Right lung (tissue), 5 donors: ENCODE measurements around the gene GNA14. TPM values are rescaled to one million over a fixed set of nuclear protein-coding genes. Genes with fewer than 3 reads are reported as not detected.
"Not testable (repeated sequence)": the region's sequence is repeated elsewhere in the genome, so short reads cannot be mapped to it uniquely, and the experiment has no call there.

ENCODE experiments used
- DNase-seq, 2 donors: peaks; one replicate each; pipeline ENCODE4 v3.0.0-alpha.2; 2013
- polyA plus RNA-seq, 5 donors: library from polyadenylated mRNA; unstranded; fragments of 120-200 nt; gene quantifications; one replicate each; pipeline versions ENCODE4 v1.2.1 to v1.2.3, GENCODE V29; 2013; ENCODE audit warnings: inconsistent platforms in 1 of 5, low replicate concordance in 1 of 5; ENCODE audit not compliant: insufficient read length in 5 of 5, insufficient read depth in 1 of 5

GNA14 gene
- polyA plus RNA-seq, 5 donors: 8.4 to 13.5 (median 10.8) TPM

DNA sequence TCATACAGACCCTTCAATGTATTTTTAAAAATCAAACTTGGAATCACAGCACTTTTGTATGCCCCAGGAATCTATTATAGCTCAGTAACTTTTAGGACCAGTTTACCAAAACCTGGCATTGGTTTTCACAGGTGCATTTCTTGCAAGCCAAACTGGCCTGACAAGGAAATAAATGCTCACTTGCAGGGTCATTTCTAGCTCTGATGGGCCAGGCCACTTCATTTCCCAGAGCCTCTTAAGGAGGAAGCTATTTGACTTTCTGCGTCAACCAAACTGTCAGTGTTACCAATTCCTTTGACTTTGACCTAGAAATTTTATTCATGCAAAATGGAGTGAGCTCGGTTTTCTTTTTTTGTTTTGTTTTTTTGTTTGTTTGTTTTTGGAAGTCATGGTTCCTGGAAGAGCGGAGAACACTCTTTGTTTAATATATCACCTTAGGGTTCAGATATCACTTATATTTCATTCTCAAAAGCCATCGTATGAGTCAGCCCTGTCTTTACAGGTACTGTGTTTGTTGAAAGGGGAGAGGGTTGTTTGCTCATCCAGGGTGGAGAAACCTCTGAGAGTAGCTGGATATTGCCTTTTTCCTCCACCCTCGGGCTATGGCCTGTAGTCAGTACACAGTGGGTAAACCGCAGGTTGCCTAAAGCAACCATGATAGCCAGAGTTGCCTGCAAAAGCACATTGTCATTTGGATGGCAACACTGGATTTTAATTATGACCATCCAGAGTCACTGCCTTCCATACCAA, 58.9 kb downstream of the GNA14 start:
- DNase-seq: no peak

DNA sequence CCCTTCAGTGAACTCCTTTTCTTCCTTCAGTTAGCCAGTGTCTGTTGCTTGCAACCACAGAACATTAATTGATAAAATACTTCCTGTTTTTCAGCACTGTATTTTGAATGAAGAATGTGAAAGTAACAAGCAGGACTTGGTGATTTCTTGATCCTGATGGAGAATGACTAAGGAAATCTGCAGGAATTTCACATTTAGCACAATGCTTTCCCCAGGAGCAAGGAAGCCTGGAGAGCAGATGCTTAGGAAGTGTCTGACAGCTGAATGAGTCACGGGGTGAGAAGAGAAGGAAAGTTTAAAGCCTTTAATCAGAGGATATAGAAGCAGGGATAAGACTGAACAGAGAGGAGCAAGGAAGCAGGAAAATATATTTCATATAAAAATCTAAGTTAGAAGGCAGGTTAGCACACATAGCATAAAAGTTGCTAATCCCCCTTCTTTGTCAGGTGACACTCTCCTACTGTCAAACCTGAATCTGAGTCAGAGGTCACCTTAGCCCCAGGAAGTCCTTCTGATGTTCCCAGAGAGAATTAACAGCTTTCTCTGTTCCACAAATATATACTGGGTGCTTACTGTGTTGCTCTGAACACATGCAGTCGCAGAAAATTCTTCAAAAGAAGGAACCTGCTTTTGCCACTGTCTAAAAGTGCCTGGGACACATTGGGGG, 59.7 kb downstream of the GNA14 start:
- no peak for DNase-seq

DNA sequence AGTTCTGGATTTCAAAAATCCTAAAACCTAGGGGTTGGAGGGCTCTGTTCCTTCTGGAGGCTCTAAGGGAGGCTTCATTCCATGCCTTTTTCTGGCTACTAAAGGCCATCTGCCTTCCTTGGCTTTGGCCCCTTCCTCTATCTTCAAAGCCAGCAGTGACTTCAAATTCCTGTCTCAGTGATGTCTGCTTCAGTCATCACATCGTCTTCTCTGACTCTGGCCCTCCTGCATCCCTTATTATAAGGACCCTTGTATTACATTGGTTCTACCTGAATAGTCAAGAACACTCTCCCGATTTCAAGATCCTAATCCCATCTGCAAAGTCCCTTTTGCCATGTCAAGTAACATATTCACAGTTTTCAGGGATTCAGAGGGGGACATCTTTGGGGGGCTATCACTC, 60.3 kb downstream of the GNA14 start:
- DNase-seq: no peak

DNA sequence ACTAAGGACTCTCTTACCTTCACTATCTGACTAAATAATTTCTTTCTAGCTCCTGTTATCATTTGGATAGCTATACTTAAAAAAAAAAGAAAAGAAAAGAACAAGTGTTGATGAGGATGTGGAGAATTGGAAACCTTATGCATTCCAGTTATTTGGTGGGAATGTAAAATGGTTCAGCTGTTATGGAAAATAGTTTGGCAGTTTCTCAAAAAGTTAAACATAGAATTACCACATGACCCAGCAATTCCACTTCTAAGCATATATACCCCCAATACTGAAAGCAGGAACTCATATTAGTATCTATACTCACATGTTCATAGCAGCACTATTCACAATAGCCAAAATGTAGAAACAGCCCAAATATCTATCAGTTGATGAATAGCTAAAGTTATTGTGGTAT, 61.1 kb downstream of the GNA14 start:
- DNase-seq: no peak

DNA sequence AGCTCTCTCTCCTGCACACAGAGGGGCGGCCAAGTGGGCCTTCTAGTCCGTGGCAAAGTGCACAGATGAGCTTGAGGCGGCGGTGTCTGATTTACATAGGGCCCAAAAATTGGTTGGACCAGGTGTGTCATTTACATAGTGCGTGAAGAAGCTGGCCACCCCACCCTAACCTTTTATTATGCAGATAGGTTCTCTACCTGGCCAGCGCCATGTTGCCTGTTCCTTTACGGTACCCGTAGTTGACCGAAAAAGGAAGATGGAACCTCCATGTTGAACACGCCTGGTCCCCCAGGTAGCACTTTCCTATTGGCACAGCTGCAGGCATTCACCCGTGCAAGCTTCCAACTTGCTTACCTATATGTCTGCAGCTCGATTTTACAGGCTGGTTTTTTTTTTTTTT, 61.5 kb downstream of the GNA14 start:
- no peak for DNase-seq

DNA sequence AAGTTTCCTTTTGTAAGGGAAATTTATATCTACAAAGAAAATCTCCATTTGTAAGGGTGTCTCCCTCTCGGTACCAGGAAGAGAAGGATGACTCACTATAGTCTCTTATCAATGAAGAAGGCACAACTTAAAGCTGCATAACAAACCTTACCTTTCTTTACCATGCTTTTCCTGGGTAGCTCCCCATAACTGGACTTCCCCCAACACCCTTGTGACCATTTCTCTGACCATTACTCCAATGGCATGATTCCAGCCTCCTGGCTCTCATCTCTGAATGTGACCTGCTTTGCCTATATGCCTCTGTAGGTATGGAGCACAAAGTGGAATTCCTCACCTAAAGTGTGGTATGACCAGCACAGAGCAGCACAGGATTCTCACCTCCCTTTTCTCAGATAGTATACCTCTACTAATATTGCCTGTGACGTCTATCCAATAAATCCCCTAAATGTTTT, 62.8 kb downstream of the GNA14 start:
- DNase-seq: no peak

DNA sequence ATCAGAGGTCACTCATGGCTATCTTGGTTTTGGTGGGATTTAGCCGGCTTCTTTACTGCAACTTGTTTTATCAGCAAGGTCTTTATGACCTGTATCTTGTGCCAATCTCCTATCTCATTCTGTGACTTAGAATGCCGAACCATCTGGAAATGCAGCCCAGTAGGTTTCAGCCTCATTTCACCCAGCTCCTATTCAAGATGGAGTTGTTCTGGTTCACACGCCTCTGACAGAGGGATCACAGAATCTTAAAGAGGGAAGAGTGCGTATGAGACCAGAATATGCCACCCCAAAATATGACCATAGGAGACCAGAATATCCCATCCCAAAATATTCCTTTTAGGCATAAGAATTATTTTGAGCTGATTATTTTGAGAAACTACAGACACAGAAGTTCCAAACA, 63.2 kb downstream of the GNA14 start:
- not testable (repeated sequence) for DNase-seq

DNA sequence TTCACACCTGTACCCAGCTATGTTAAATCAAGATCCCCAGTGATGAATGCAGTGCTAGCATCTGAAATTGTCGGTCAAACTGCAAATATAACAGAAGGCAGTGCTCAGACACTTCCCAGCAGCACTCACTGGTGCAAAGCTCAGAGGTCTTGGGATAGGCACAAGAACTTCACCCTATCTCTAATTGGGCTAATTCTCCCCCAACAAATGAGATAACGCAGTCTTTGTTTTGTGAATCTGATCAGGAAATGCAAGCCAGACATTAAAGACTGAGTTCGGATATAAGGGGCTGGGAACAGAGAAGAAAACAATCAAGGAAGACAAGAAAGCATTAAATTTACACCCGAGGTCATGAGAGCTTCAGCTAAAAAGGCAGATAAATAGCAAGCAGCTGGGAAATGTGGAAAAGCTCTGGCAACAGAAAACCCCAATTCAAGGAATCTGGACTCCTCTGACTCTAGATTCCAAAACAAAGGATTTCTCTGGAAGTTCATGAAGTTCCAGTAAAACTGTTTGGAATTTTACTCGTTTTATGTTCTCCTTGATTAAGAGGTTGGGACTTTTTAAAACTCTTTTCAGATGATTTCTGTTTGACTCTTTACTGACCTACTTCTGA, 65.1 kb downstream of the GNA14 start:
- DNase-seq: no peak

DNA sequence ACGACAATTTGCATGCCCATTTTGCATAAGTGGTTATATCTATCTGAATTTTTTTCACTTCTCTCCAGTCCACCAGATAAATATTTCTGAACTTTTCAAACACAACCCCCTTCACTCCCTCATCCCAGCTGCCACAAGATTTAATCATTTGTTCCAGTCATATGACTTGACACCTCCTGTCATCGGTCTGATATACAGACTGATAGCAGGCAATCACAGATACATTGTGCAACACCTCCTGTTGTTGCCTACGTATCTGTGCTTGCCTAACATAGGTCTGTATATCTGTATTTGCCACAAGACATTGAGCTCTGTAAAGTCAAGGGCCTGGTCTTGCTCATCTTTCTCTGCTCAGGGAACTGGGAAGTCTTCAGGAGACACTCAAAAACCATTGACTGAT, 65.6 kb downstream of the GNA14 start:
- DNase-seq: no peak

DNA sequence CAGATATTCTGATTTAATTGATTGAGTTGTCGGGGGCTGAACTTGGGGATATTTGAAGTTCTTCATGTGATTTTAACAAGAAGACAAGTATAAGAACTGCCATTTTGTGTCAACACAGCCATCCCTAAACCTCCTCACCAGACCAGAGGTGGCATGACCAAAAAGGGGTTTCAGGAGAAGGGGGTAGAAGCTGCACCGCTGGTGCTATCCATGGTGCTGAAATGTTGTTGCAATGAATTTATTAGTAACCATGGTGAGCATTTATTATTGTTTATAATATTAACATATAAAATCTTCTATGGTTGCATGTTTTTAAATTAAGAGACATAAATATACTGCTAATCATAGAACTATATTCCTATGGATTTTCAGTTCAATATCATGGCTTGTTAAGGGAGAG, 72.3 kb downstream of the GNA14 start:
- DNase-seq: no peak

DNA sequence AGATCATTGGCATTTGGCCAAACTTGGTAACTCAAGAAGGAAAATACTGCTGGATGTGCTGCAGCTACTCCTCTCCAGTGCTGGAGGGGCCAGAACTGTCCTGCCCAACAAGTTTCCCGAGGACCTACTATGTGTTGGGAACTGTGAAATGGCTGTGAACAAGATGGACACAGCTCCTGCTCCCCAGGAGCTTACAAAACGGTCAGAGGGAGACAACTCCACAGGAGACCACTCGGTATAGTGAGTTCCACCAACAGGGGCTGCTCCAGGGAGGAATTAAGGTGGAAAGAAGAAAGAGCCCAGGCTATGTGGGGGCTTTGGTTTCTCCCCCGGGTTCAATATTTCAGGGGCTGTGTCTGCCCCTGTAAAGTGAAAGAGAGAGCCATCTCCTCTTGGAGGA, 78.8 kb downstream of the GNA14 start:
- DNase-seq: no peak

DNA sequence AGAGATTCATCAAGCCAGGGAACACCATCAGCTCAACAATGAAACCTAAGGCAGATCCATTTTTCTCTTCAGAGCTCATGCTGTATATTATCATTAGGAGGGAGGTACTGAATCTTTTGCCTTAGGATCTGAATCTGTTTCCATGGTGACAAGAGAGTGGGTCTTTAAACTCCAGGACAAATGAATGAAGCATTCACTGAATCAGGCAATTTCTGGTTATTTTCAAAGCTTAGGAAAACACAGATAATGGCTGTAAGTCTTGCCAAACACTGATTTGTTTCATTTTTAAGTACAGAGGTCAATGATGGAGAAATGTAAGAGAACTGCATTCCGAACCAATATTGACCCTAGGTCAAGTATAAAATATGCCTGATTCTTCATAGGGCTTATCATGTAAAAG, 84.9 kb downstream of the GNA14 start:
- DNase-seq: no peak

DNA sequence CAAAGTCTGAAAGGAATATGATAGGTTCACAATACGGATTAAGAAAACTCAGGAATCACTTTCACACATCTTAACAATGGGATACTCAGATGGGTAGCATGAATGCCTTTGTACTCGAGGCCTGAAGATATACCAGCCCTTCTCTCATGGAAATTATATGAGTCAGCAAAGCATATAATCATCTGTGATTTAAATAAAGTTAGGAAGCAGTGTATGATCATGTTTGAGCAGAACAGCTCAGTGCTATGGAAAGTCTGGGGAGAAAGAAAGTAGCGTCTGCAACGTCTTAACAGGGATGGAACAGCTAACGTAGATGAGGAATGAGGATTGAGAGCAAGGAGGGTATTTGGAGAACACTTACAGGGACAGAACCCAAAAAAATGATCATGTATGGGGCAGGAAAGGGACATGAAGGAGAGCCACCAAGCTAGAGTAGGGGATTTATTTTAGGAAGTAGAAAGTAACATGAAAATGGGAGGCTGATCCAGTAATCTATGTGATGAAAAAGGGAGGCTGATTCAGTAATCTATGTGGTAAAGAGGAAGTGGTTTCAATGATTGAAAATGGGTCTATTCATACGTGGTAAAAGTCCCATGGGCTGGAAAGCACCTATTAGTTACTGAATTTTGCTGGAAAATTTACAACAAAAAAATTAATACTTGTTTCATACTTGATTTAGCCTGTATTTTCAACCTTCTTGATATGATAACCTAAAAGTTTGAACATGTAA, 85.9 kb downstream of the GNA14 start:
- DNase-seq: no peak

DNA sequence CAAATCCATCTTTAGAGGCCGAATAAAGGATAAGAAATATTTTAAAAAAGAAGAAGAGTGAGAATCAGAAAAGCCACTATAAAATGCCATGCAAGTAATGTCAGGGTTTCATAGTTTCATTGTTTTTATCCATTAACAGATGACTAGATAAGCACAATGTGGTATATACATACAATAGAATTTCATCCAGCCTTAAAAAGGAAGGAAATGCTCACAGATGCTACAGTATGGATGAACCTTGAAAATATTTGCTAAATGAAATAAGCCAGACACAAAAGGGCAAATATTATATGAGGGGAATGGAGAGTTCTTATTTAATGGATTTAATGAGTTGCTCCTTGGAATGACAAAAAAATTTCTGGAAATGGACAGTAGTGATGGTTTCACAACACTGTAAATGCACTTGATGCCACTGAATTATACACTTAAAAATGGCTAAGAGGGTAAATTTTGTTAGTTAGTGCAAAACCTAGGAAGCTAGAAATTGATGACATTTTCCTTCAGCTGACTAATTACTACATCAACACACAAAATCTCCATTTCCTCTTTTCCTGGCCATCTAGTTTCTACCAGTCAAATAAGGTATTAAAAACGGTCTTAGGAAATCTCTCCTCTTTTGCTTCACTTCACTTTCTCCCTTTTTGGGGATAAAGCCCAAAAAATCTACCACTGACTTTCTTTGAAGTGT, 86.6 kb downstream of the GNA14 start:
- no peak for DNase-seq

DNA sequence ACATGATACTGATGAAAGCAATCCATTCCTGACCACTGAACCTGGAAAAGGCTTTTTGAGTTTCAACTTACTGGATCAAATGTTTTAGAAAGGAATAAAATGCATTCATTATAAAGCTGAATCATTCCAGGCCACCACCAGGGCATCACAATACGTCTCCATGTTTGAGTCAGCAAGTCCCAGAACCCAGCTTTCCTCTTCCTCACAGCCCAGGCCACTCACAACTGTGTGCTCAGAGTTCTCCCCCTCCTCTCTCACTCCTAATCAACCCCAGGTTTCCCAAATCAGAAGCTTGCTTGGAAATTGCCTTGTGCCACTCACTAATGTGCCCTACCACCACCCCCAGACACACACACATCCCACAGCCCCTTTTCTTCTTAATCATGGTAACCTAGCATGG, 91.7 kb downstream of the GNA14 start:
- no peak for DNase-seq

DNA sequence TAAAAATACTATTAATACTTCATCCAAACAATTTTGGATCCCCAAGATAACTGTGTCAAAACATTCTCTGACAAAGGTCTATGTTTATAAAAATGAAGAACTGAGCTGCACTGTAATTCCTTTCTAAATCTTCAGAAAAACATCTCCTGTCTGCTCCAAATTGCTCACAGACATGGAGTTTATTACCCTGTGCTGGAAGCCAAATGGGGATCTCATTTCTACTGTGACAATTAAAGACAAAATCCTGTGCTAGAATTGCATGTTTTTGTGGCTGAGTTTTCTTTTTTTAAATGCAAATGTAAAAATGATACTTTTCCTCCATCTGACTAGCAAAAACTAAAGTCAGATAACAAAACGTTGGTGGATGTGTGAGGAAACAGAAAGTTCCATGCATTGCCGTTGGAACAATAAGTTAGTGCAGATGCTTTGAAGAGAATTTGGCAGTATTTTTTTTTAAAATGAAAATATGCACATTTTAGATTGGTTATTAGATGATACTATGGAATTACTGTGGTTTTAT, 93.5 kb downstream of the GNA14 start:
- no peak for DNase-seq

DNA sequence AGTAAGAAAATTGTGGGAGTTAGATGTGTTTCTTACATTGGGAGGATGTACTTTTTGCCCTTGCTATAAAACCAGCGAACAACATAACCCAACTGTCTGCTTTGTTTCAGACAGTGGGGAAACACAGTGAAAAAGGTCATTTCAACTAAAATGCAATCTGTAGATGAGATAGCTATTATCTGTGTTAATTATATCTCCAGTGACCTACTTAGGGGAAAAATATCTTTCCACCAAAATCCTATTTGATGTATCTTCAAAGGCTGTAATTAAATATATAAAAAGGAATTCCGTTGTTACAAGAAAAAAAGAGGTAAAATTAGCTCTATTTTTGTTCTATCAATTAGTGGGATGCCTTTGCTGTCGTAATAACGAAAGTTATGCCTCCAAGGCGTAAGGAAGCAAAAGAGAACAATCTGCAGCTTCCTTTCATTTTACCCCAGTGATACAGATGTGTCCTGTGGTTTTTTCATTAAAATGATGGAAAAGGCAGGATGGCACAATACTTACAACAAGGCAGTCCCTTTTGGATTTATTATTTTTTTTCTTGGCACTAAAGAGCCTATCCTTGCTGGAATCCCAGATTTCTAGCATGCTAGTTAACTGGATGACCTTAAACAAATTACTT, 100.9 kb downstream of the GNA14 start:
- DNase-seq: no peak

DNA sequence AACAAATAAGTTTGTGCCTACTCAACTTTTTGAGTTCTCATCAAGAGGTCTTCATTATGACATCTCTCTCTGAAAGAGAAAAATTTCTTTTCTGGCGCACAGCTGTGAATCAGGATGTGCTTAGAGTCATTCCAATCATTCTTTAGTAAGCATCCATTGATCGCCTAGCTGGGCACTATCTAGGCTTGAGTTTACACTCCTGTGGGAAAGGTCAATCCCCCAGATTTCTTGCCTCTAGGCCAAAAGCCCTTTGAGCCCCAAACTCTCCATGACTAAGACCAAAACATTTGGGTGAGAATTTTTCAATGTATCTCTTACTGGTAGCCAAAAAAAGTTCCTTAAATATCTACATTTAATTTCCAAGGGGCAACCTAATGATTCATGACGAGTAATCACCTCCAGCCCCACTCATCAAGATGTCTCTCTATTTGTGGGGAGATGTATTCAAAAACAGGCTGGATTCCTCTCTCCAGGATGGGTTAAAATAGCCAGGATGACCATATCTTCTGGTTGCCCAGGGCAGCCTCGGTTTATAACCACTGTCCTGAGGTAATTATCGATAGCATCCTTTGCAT, 101.7 kb downstream of the GNA14 start:
- DNase-seq: no peak

DNA sequence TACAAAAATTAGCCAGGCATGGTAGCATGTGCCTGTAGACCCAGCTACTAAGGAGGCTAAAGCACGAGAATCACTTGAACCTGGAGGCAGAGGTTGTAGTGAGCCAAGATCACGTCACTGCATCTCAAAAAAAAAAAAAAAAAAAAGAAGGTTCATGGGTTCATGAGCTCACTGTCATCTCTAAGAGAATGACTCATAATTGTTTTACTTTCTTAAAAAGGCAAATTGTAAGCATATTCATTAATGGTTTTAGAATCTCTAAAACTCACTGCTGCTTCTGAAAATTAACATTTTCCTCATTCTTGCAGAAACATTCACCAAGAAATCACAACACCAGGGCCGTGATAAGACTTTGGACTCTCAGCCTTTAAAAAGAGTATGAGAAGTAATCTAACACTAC, 103.6 kb downstream of the GNA14 start:
- DNase-seq: no peak

DNA sequence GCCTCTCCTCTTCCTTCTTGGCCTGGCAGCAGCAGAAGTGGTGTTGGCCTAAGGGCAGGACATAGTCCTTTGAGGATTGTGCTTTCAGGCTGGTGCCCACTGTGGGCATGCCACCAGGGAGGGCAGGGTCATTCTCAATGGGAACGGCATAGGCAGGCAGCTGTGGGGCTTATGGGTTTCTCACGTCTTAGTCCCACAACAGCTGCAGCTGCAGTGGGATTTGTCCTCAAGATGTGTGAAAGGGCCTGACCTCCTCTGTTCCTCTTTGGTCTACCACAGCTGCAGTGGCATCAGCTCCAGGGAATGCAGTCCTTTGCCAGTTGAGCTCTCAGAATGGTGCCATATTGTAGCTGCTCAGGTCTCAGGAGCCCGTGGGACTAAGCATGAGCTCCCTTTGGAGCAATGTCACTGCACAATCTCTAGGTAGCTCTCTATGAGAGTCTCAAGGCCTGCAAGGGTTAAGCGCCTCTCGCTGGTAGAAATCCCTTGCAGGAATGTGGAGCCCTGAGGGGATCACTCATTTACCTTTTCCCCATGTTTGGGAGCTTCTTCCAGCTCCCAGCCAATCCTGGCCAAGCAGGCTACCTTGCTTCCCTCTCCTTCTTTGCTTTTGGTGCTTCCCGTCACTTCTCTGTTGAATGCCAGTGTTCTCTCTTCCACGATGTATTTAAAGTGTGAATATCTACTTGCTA, 104.8 kb downstream of the GNA14 start:
- DNase-seq: no peak
